ENCODE results near the gene ZIC3.

The ZIC3 gene

GRCh38 chrX:137573324-137574101 lies 7.6 kb downstream of the ZIC3 start:
- no peak for DNase-seq (ENCODE audit: low read depth in 1 of 2, low spot score in 1 of 2)
- no peak for TF ChIP-seq POLR2AphosphoS5 (IDR thresholded peaks at IDR 0.05; ENCODE audit: low read depth)
- no peak for TF ChIP-seq CTCF (IDR thresholded peaks at IDR 0.05; ENCODE audit: insufficient read depth, low read length)
- TF ChIP-seq SPI1 (IDR thresholded peaks at IDR 0.05; ENCODE audit: borderline replicate concordance, low read depth): no peak
- no peak for TF ChIP-seq REST (IDR thresholded peaks at IDR 0.05; ENCODE audit: insufficient replicate concordance, low read depth)
- no peak for TF ChIP-seq GABPA (IDR thresholded peaks at IDR 0.05; ENCODE audit: low read depth)
- no peak overlapping the region for H3K27ac ChIP-seq (replicated peaks)
- peaks cover 5% of the 10 kb centered on the region for H3K27me3 ChIP-seq (ENCODE audit: insufficient read depth, poor library complexity, severe bottlenecking)
- no peak overlapping the region for H3K4me3 ChIP-seq (replicated peaks; ENCODE audit: insufficient read depth, low read length)

GRCh38 chrX:137574102-137574783 lies 8.3 kb downstream of the ZIC3 start:
- Histone ChIP-seq H3K4me3 (replicated peaks; ENCODE audit: insufficient read depth, low read length) (no peak overlapping the region), H3K27ac (replicated peaks) (no peak overlapping the region)

More at GRCh38 chrX:137574102-137574783, 8.3 kb downstream of the ZIC3 start:
- DNase-seq (ENCODE audit: low read depth in 1 of 2, low spot score in 1 of 2): no peak
- TF ChIP-seq REST (IDR thresholded peaks at IDR 0.05; ENCODE audit: insufficient replicate concordance, low read depth) (no peak), GABPA (IDR thresholded peaks at IDR 0.05; ENCODE audit: low read depth) (no peak), POLR2AphosphoS5 (IDR thresholded peaks at IDR 0.05; ENCODE audit: low read depth) (no peak), CTCF (IDR thresholded peaks at IDR 0.05; ENCODE audit: insufficient read depth, low read length) (no peak), SPI1 (IDR thresholded peaks at IDR 0.05; ENCODE audit: borderline replicate concordance, low read depth) (no peak)
- peaks cover 5% of the 10 kb centered on the region for H3K27me3 ChIP-seq (ENCODE audit: insufficient read depth, poor library complexity, severe bottlenecking)

Data from HL-60 (cell line).